ENCODE data around the gene ETF1. TPM values are rescaled to one million over a fixed set of nuclear protein-coding genes. Genes with fewer than 3 reads are reported as not detected.

ETF1 gene
- total and polyA plus RNA-seq, 2 donors (not counting 1 experiment from before 2014, with no cell fraction given): 10.2 to 50.5 TPM

GRCh38 chr5:138502121-138502520 is 40.9 kb downstream of the ETF1 start:
- Mint-ChIP-seq H3K4me1 (no peaks in the 10 kb centered on the region), H3K27me3 (no peaks in the 10 kb centered on the region), H3K4me3 (no peak overlapping the region), H3K27ac (no peak overlapping the region), H3K9me3 (ENCODE audit: insufficient read depth) (no peaks in the 10 kb centered on the region)
- Histone ChIP-seq H3K4me2 (replicated peaks; ENCODE audit: low read depth, low read length, poor library complexity, severe bottlenecking) (no peak overlapping the region), H3K4me1 (ENCODE audit: control insufficient read depth in 2 of 2, insufficient read depth in 2 of 2, low read length in 2 of 2) (no peaks in the 10 kb centered on the region), H3K36me3 (replicated peaks in 1 of 2; ENCODE audit: control extremely low read depth in 1 of 2, control insufficient read depth in 1 of 2, extremely low read depth in 1 of 2, insufficient read depth in 2 of 2, low read length in 1 of 2) (peaks cover 0 to 3% of the 10 kb centered on the region in 2 experiments), H3K4me3 (ENCODE audit: control extremely low read depth in 1 of 5, extremely low read depth in 1 of 5, insufficient read depth in 1 of 5, low read depth in 2 of 5, low read length in 4 of 5) (no peak overlapping the region), H3K27me3 (replicated peaks in 1 of 4; ENCODE audit: control extremely low read depth in 1 of 4, control insufficient read depth in 3 of 4, insufficient read depth in 4 of 4, low read length in 3 of 4) (no peaks in the 10 kb centered on the region), H3K79me2 (ENCODE audit: control insufficient read depth, insufficient read depth, low read length) (no peaks in the 10 kb centered on the region), H2AFZ (ENCODE audit: insufficient read depth, low read depth, low read length, poor library complexity, severe bottlenecking) (no peak overlapping the region), H4K20me1 (ENCODE audit: control insufficient read depth, insufficient read depth, low read length, poor library complexity, severe bottlenecking) (no peaks in the 10 kb centered on the region), H3K9ac (ENCODE audit: low read length) (no peak overlapping the region), H3K27ac (ENCODE audit: low read length in 2 of 2) (no peak overlapping the region), H3K9me3 (ENCODE audit: control extremely low read depth in 1 of 3, control insufficient read depth in 2 of 3, insufficient read depth in 1 of 3, low read length in 2 of 3) (no peaks in the 10 kb centered on the region)
- no peak for DNase-seq
- TF ChIP-seq EZH2 (IDR thresholded peaks at IDR 0.05; ENCODE audit: borderline replicate concordance, insufficient read depth, low read depth, low read length, poor library complexity, severe bottlenecking): no peak
- WGBS (ENCODE audit: insufficient coverage): 83% methylated on average over 3 of the region's 4 CpGs
- intact Hi-C loops (cut with micrococcal nuclease): no loop called here
- ATAC-seq (ENCODE audit: low read depth): no peak
- POLR2A ChIA-PET: no interaction called here
- CTCF ChIA-PET: interaction anchor here (0.5 to 10.1 kb wide), 8 partner anchors 10 to 336 kb away, joined by 3 to 281 read pairs (median 8); partner anchors contain the start of gene EGR1

- TF ChIP-seq EZH2 (IDR thresholded peaks at IDR 0.05; ENCODE audit: borderline replicate concordance, insufficient read depth, low read depth, low read length, poor library complexity, severe bottlenecking) (no peak), CTCF (IDR thresholded peaks at IDR 0.05) (no peak)
- intact Hi-C loops (cut with micrococcal nuclease): no loop called here
- no peak overlapping the region for H3K27ac Mint-ChIP-seq
- Histone ChIP-seq H3K4me1 (ENCODE audit: control insufficient read depth in 2 of 2, insufficient read depth in 2 of 2, low read length in 2 of 2) (no peaks in the 10 kb centered on the region), H3K4me3 (ENCODE audit: control extremely low read depth in 1 of 5, extremely low read depth in 1 of 5, insufficient read depth in 1 of 5, low read depth in 2 of 5, low read length in 4 of 5) (no peak overlapping the region), H3K4me2 (replicated peaks; ENCODE audit: low read depth, low read length, poor library complexity, severe bottlenecking) (no peak overlapping the region), H3K27me3 (replicated peaks in 1 of 4; ENCODE audit: control extremely low read depth in 1 of 4, control insufficient read depth in 3 of 4, insufficient read depth in 4 of 4, low read length in 3 of 4) (peaks cover 0 to 6% (median 1%) of the 10 kb centered on the region in 4 experiments), H2AFZ (ENCODE audit: insufficient read depth, low read depth, low read length, poor library complexity, severe bottlenecking) (no peak overlapping the region), H3K9ac (ENCODE audit: low read length) (no peak overlapping the region), H3K27ac (ENCODE audit: low read length in 2 of 2) (no peak overlapping the region), H3K36me3 (replicated peaks in 1 of 2; ENCODE audit: control extremely low read depth in 1 of 2, control insufficient read depth in 1 of 2, extremely low read depth in 1 of 2, insufficient read depth in 2 of 2, low read length in 1 of 2) (no peaks in the 10 kb centered on the region), H3K9me3 (ENCODE audit: control extremely low read depth in 1 of 3, control insufficient read depth in 2 of 3, insufficient read depth in 1 of 3, low read length in 2 of 3) (no peaks in the 10 kb centered on the region), H3K79me2 (ENCODE audit: control insufficient read depth, insufficient read depth, low read length) (no peaks in the 10 kb centered on the region), H4K20me1 (ENCODE audit: control insufficient read depth, insufficient read depth, low read length, poor library complexity, severe bottlenecking) (no peaks in the 10 kb centered on the region)
- WGBS (ENCODE audit: insufficient coverage): no CpG with 5 or more reads among the region's 4 CpGs
- DNase-seq (no peak), ATAC-seq (ENCODE audit: low read depth) (no peak)
- POLR2A ChIA-PET: no interaction called here
- H3K9me3 Mint-ChIP-seq (ENCODE audit: insufficient read depth): no peaks in the 10 kb centered on the region
- H3K27me3 Mint-ChIP-seq: peaks cover 4% of the 10 kb centered on the region
- H3K4me3 Mint-ChIP-seq: no peak overlapping the region
- no peaks in the 10 kb centered on the region for H3K4me1 Mint-ChIP-seq
- CTCF ChIA-PET: interaction anchor here (0.8 to 10.1 kb wide), 2 partner anchors 11 to 46 kb away, joined by 3 to 281 read pairs; no protein-coding TSS in a partner anchor
Observed at GRCh38 chr5:138498376-138498775, 44.7 kb downstream of the ETF1 start.

Data from B cell (primary cell).